GM21529 (cell line): ENCODE results near the gene CCDC112.
A peak's percentile ranks its signal among the peaks of the same experiment; 100 is the strongest.
"Not testable (repeated sequence)": the region's sequence is repeated elsewhere in the genome, so short reads cannot be mapped to it uniquely, and the experiment has no call there.

Source experiments
- ATAC-seq: cut with Tn5 transposase; IDR thresholded peaks from one replicate; pipeline ENCODE4 v1.9.1; 2021; ENCODE audit not compliant: unreplicated experiment

Gene CCDC112

GRCh38 chr5:115296124-115297022, at the start of gene CCDC112:
Gene CCDC112, minus strand, starts transcription at chr5:115296654. Its CDS starts 111 bp downstream, at chr5:115296543.
- ATAC-seq = peak; percentile 82

DNA sequence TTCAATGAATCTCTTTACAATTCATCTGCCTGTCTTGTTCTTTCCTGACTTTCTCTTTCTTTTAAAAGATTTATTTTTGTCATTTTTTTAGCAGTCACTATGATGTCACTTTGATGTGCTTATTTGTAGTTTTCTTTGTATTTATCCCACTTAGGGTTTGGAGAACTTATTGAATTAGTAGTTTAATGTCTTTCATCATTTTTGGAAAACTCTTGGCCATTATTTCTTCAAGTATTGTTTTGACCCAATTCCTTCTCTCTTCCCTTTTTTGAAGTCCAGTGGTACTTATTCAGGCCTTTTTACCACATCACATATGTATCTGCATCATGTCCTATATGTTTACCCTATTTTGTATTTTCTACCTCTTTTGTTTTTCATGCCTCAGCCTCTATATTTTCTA, 48.9 kb upstream of the CCDC112 start:
- ATAC-seq = no peak

- ATAC-seq = no peak
Measured at GRCh38 chr5:115343855-115344254, 47.4 kb upstream of the CCDC112 start.

DNA sequence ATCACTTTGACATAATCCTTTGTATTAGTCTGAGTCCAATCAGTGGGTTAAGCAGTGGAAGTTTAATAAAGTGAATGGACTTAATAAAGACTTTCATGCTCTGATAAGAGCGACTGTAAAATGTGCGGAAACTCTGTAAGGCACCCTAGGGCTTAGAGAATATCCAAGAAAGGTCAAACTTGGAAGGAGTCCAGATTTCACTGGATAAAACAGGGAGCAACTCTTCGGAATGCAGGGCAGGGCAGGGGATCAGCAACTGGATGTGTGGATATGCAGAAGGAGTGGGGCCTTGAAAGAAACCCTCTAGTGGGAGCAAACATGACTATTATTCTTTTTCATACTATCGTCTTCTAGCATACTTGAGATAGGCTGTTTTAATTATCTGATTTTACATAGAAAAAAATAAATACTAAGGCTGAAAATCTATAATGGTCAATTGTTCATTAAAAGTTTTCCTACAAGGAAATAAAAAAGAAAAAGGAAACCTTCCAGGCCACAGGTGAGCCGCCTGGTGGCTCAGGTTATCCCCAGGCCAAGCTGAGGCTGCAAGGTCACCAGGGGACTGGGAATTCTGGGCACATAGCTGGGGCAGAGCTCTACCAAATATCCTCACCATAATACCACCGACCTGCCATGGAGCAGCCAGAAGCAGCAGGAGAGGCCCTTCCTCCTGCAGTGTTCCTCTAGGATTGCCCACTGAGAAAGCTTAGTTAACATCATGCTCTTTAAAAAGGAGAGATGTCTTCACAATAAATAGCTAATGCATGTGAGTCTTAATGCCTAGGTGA, 46.3 kb upstream of the CCDC112 start:
- no peak for ATAC-seq

GRCh38 chr5:115341745-115342144, 45.3 kb upstream of the CCDC112 start:
- ATAC-seq = no peak

- no peak for ATAC-seq
Measured at GRCh38 chr5:115338851-115339250, 42.4 kb upstream of the CCDC112 start.

DNA sequence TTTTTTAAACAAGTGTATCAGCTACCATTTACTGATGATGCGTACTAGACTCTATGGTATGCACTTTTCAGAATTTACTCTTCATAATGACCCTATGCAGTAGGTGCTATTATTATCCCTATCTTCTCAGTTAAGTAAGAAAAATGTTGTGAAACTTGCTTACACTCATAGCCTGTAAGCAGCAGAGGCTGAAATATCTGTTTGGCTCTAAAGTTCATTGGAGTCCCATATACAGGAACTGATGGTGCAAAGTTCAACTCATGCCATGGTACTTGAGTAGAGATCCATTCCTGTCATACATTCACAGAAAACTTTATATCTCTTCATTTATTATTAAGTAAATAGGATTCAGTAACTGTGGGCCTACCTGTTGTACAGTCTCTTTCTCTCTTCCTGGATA, 41.4 kb upstream of the CCDC112 start:
- no peak for ATAC-seq

- ATAC-seq = no peak
Measured at GRCh38 chr5:115336964-115337363, 40.5 kb upstream of the CCDC112 start.

DNA sequence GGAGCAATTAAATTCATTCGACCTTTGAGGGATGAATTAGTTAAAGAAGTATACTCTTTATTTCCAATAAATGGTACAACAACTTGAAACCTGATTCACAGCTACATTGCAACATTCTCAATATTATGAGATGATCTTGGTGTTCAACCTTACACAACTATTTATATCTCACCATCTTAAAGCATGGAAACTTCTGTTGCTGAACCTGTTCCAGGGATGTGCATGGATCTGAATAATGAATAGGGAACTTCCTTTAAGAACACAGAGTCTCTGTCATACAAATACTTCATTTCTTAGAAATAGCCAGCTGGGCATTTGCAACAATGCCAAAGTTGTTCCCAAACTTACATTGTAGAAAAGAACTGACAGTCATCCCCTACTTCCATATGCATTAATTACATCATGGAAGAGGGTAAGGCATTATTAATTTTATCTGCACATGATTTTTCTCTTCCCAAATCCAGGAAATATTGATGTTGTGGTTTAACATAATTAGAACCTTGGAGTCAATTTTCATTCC, 39.8 kb upstream of the CCDC112 start:
- no peak for ATAC-seq

- ATAC-seq = no peak
Measured at GRCh38 chr5:115335301-115335700, 38.8 kb upstream of the CCDC112 start.

DNA sequence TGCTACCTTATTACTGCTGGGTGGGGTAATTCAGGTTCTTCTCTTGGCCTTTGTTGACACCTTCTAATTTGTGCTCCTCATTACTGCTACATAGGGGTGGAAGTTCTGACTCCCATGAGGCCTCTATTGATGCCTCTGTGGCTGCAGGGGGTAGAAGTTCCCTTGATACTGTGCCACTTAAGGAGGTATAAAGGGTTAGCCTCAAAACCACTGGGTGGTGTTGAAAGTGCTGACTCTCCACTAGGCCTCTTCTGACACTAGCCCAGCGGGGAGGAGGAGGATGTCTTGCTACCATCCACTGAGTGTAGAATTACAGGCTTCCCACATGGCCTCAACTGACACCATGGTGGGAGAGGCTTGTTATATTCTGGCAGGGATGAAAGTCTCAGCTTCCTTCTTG, 36.7 kb upstream of the CCDC112 start:
- ATAC-seq = no peak

GRCh38 chr5:115330830-115331229, 34.4 kb upstream of the CCDC112 start:
- no peak for ATAC-seq

DNA sequence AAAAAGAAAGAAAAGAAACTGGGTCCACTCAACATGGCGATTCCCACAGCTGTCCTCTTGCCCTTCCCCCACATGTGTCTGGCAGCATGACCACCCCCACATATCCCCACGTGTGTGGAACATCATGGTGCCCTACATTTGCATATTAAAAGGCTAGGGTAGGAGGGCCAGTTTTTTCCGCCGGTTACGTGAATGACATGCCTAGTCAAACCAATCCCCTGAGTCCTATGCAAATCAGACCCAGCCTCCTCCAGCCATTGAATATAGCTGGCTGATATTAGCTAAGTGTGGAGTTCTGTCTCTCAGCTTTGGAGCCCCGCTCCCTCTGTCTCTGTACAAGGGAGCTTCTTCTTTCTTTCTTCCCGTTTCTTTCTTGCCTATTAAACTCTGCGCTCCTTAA, 33.0 kb upstream of the CCDC112 start:
- ATAC-seq = no peak

GRCh38 chr5:115328617-115329274, 32.3 kb upstream of the CCDC112 start:
- ATAC-seq = not testable (repeated sequence)

DNA sequence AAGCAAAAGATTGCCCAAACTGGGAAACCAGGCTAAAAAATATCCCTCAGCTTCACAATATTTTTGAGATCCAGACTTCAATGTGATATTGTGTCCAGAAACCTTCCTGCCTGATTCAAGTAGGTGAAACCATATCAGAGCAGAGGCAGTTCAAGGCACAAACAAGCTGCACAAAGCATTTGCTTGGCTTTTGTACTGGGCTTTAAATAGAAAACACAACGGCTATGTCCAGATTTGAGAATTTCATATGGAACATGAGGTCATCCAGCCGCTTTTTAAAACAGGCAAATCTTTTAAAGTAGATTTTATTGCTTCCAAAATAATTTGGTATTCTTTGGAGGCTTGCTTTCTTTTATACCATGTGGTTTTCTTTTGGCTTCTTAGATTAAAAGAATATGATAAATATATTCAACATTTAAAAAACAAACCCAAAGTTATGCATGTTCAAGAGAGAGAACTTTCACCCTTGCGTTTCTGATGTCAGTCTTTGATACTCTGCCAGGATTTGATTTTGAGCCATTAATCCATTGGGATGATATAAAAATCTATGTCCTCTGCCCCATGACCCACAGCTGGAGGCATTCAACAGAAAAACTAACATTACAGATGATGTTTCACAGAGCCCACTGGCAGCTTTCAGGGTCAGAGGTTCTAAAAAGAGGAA, 29.0 kb upstream of the CCDC112 start:
- no peak for ATAC-seq

- no peak for ATAC-seq
Measured at GRCh38 chr5:115324021-115324420, 27.6 kb upstream of the CCDC112 start.

DNA sequence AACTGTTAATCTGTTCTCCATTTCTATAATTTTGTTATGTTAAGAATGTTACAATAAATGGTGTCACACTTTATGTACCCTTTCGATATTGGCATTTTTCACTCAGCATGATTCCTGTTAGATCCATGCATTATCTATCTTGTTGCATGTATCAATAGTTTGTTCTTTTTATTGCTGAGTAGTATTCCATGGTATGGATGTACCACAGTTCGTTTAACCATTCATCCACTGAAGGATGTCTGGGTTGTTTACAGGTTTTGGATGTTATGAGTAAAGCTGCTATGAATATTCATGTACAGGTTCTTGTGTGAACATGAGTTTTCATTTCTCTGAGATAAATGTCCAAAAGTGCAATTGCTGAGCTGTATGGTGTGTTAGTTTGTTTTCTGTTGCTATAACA, 26.3 kb upstream of the CCDC112 start:
- no peak for ATAC-seq

DNA sequence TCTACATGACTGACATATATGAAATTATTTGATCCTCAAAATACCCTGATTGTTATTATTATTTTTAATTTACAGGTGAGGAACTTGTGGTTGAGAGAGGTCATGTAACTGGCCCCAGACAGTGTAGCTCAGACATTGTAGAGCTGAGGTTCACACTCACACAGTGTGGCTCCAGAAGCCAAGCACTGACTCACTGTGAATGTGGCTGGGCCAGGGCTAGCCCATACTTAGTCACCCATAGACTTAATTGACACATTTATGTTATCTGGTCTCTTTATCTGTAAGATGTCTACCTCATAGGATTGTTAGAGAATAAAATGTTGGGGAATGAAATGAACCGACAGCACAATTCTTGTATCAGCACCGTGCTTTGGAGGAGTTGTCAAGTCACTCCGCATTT, 24.9 kb upstream of the CCDC112 start:
- ATAC-seq = no peak

DNA sequence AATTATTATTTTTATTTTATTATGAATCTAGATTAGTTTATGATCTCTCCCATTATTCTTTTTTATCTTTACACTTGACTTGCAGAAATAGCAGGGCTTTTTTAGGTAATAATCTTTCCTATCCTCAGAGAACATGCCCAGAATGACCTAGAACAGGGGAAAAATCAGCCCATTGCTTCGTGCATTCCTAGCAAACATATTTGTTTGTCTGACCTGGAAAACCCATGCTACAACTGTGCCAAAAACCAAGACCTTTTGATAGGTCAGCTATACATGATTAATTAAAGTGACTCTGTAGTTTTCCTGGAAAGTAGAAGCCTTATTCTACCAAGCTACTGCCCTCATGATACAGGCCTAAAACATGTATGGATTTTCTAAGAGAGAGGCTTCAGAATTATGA, 24.1 kb upstream of the CCDC112 start:
- no peak for ATAC-seq

DNA sequence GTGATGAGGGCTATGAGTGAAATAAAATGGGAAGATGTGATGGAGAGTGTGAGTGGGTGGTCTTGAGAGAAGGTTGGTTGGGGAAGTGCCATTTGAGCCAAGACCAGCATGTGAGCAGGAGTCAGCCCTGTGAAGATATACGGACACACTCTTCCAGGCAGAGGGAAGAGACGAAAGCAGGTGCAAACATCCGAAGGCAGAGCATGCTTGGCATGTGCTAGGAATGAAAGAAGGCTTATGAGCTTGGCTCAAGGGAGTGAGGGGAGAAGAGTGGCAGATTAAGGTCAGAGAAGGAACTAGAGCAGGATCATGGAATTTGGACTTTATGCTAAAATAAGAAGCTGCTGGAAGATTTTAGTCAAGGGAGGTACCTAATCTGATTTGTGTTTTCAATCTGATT, 23.6 kb upstream of the CCDC112 start:
- no peak for ATAC-seq

- no peak for ATAC-seq
Measured at GRCh38 chr5:115319007-115319406, 22.6 kb upstream of the CCDC112 start.
